A673 (cell line): ENCODE measurements around the gene PKD1.
"Not testable (repeated sequence)": the region's sequence is repeated elsewhere in the genome, so short reads cannot be mapped to it uniquely, and the experiment has no call there.

Experiments used
- EZH2 ChIP-seq: fragments of 200-600 bp; sonication (generic); IDR thresholded peaks from 2 replicates; pipeline ENCODE4 v1.6.1; 2017; ENCODE audit warnings: borderline replicate concordance, low read depth, mild to moderate bottlenecking, mixed read lengths, antibody characterized with exemption, low read length; ENCODE audit not compliant: poor library complexity, severe bottlenecking
- TF ChIP-seq, protein P1 (sequence below): fragments of 300-800, 200-600 bp; sonication (generic); conservative IDR thresholded peaks from 2 replicates; pipeline ENCODE4 v1.5.1; 2017; ENCODE audit warnings: low read depth, mild to moderate bottlenecking, antibody characterized with exemption, low read length, moderate library complexity, mixed read lengths

DNA sequence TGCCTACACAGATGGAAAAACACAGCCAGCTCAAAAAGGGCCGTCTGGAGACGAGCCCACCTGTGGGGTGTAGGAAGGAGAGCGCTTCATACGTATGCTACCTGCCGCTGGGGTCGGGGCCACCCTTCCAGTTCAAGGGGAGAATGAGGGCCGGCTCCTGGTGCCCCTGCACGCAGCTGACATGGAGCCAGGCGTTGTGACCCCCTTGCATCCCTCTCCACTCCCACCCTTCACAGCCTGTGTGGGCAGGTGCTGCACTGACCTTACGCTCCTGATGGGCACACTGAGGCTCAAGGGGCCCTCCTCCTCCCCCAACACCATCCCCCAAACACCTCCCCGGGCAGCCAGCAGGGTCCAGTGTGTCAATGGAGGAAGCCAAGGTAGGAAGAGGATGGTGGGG lies 10.1 kb downstream of the PKD1 start:
- TF ChIP-seq, protein P1, sequence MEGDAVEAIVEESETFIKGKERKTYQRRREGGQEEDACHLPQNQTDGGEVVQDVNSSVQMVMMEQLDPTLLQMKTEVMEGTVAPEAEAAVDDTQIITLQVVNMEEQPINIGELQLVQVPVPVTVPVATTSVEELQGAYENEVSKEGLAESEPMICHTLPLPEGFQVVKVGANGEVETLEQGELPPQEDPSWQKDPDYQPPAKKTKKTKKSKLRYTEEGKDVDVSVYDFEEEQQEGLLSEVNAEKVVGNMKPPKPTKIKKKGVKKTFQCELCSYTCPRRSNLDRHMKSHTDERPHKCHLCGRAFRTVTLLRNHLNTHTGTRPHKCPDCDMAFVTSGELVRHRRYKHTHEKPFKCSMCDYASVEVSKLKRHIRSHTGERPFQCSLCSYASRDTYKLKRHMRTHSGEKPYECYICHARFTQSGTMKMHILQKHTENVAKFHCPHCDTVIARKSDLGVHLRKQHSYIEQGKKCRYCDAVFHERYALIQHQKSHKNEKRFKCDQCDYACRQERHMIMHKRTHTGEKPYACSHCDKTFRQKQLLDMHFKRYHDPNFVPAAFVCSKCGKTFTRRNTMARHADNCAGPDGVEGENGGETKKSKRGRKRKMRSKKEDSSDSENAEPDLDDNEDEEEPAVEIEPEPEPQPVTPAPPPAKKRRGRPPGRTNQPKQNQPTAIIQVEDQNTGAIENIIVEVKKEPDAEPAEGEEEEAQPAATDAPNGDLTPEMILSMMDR, result not testable (repeated sequence)
- not testable (repeated sequence) for TF ChIP-seq EZH2
